Prostate gland (tissue), 2 donors: ENCODE results near the gene PAM16. TPM values are rescaled to one million over a fixed set of nuclear protein-coding genes. Genes with fewer than 3 reads are reported as not detected.

ENCODE experiments used
- DNase-seq: peaks from one replicate; pipeline ENCODE4 v3.0.0-alpha.2; 2019; ENCODE audit warnings: low spot score
- H3K27ac ChIP-seq, 2 donors: fragments of 200-600 bp; sonication (generic); 2 replicates each; pipeline ENCODE4 v1.5.1; 2017 to 2019
- H3K27me3 ChIP-seq: fragments of 200-600 bp; sonication (generic); replicated peaks from 2 replicates; pipeline ENCODE4 v1.5.1; 2019; ENCODE audit not compliant: insufficient read depth
- H3K36me3 ChIP-seq, 2 donors: fragments of 200-600 bp; sonication (generic); 1 replicate in 1 of 2; 2 replicates in 1 of 2; pipeline versions ENCODE4 v1.5.1 to v1.8.1; 2017 to 2019
- H3K4me1 ChIP-seq: fragments of 200-600 bp; sonication (generic); replicated peaks from 2 replicates; pipeline ENCODE4 v1.5.1; 2019
- H3K4me3 ChIP-seq, 2 donors: fragments of 200-600 bp; sonication (generic); 2 replicates each; pipeline ENCODE4 v1.5.1; 2017 to 2019
- H3K9me3 ChIP-seq: fragments of 200-600 bp; sonication (generic); 2 replicates; pipeline ENCODE4 v1.5.1; 2017
- CTCF ChIP-seq, 4 experiments: fragments of 200-600 bp in 2 of 4; fragments of 450-650 bp in 2 of 4; sonication (generic) in 2 of 4; IDR thresholded peaks; 1 replicate in 3 of 4; 2 replicates in 1 of 4; pipeline ENCODE4 v1.5.1; 2016 to 2019; ENCODE audit warnings: antibody characterized with exemption in 4 of 4, mild to moderate bottlenecking in 2 of 4, moderate library complexity in 2 of 4
- POLR2A ChIP-seq: fragments of 450-650 bp; IDR thresholded peaks from one replicate; pipeline ENCODE4 v1.6.1; 2016; ENCODE audit warnings: antibody characterized with exemption, mild to moderate bottlenecking
- POLR2AphosphoS5 ChIP-seq: sonication (generic); formaldehyde crosslinking; IDR thresholded peaks from one replicate; pipeline ENCODE4 v1.6.1; 2017; ENCODE audit warnings: antibody characterized with exemption
- WGBS: methylation state at CpG from one replicate; pipeline ENCODE4 v1.1.5; 2018; 5-methylcytosine and 5-hydroxymethylcytosine counted together
- intact Hi-C: fragments of 100-400 bp; cut with DNase I; formaldehyde crosslinking; loops from one replicate; pipeline ENCODE4 v1.14.2; 2022
- total RNA-seq, 2 donors: library from RNA; depleted of rRNA; stranded (reverse); fragments of >200 nt; gene quantifications; one replicate each; pipeline ENCODE4 v1.1.0, GENCODE V29; 2016

The PAM16 gene
- total RNA-seq, 2 donors from 2014 or later, result 28.6 to 100 TPM

DNA sequence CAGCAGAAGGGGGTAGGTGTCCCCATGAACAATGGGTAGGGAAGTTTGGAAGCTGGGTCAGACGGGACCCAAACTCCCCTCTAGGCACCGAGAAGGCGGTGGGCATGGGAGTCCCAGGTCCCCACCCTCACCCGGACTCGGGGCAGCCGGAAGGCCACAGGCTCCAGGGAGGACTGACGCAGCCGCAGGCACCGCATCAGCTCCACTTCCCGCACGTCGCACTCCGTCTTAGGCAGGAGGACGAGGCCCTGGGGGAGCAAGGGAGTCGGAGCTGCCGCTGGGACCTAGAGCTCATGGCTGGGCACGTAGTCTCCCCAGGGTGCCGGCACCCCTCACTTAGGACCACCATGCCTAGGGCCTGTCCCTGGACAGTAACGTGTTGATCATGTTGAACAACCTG lies 7.1 kb upstream of the PAM16 start:
- Histone ChIP-seq H3K27me3 (no peaks in the 10 kb centered on the region), H3K4me1 (no peaks in the 10 kb centered on the region), H3K4me3 (no peak overlapping the region), H3K36me3 (no peaks in the 10 kb centered on the region), H3K9me3 (no peaks in the 10 kb centered on the region), H3K27ac (no peak overlapping the region)
- no peak for TF ChIP-seq CTCF (IDR thresholded peaks at IDR 0.05)
- TF ChIP-seq POLR2A, result no peak
- no peak for TF ChIP-seq POLR2AphosphoS5
- no peak for DNase-seq
- 93% methylated on average over 19 of the region's 19 CpGs for WGBS
- intact Hi-C loops, result no loop called here

- no peaks in the 10 kb centered on the region for H3K27me3 ChIP-seq
- no peaks in the 10 kb centered on the region for H3K36me3 ChIP-seq
- H3K27ac ChIP-seq, result no peak overlapping the region
- no peak overlapping the region for H3K4me3 ChIP-seq
- H3K4me1 ChIP-seq, result no peaks in the 10 kb centered on the region
- TF ChIP-seq POLR2A (no peak), POLR2AphosphoS5 (no peak), CTCF (IDR thresholded peaks at IDR 0.05) (no peak)
- intact Hi-C loops, result no loop called here
- no peaks in the 10 kb centered on the region for H3K9me3 ChIP-seq
- DNase-seq, result no peak
- 91% methylated on average over 7 of the region's 7 CpGs for WGBS
Observed at GRCh38 chr16:4356820-4357219, 5.7 kb upstream of the PAM16 start.

DNA sequence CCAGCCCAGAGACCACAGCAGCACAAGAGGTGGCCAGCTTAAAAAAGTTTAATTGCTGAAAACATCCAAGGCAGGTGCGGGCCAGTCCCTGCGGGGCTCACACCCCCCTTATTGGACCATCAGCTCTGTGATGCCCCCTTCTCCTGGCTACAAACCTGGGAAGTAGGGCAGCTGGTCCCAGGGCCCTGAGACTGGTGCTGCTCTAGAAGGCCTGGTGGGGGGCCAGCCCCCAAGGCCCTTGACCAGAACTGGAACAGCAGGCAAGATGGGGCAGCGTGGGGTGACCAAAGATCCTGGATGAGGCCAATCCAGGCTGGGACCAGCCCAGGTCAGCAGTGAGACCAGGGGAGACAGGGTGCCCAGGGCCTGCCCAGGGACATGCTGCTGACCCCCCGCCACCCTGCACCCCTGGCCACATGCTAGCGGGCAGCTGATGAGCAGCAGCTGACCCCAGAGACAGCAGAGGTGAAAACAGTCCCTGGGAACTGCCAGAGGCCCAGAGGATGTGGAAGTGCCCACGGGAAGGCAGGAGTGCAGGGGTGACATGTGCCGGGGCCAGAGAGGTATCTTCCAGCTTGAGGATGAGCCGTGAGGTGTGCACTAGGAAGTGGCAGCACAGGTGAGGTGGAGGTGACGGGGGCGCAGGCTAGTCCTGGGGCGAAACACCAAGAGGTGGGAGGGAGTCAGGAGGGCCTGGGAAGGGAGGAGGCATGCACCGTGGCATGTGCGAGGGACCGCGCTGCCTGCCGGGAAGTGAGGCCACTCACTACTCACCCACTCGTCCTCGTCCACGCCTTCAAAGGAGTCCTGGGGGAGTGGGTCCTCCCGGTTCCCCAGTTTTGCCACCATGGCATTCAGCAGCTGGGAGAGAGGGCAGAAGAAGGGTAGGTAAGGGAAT lies 3.6 kb upstream of the PAM16 start:
- Histone ChIP-seq H3K27me3 (no peaks in the 10 kb centered on the region), H3K4me3 (no peak overlapping the region), H3K4me1 (no peaks in the 10 kb centered on the region), H3K9me3 (no peaks in the 10 kb centered on the region), H3K27ac (no peak overlapping the region), H3K36me3 (no peaks in the 10 kb centered on the region)
- no peak for DNase-seq
- 94% methylated on average over 20 of the region's 20 CpGs for WGBS
- intact Hi-C loops, result no loop called here
- TF ChIP-seq POLR2AphosphoS5, result no peak
- TF ChIP-seq POLR2A, result no peak
- no peak for TF ChIP-seq CTCF (IDR thresholded peaks at IDR 0.05)

DNA sequence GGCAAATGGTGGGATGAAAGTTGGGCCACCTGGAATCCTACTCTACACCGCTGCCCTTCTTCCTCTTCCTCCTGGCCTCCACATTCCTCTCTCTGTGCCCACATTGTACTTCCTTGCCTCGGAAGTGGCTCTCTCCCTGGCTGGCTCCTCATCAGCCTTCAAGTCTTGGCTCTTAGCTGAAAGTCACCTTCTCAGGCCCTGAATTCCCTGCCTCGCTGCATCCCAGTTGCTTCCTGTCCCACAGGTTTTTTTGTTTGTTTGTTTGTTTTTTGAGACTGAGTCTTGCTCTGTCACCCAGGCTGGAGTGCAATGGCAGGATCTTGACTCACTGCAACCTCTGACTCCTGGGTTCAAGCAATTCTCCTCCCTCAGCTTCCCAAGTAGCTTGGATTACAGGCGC lies 2.6 kb upstream of the PAM16 start:
- Histone ChIP-seq H3K4me1 (no peaks in the 10 kb centered on the region), H3K27me3 (no peaks in the 10 kb centered on the region), H3K9me3 (no peaks in the 10 kb centered on the region), H3K27ac (no peak overlapping the region), H3K4me3 (no peak overlapping the region), H3K36me3 (no peaks in the 10 kb centered on the region)
- intact Hi-C loops, result no loop called here
- no peak for DNase-seq
- TF ChIP-seq POLR2A, result no peak
- TF ChIP-seq CTCF (IDR thresholded peaks at IDR 0.05), result no peak
- no peak for TF ChIP-seq POLR2AphosphoS5
- WGBS, result 89% methylated on average over 4 of the region's 4 CpGs

GRCh38 chr16:4352843-4353242 lies 1.7 kb upstream of the PAM16 start:
- Histone ChIP-seq H3K27me3 (no peaks in the 10 kb centered on the region), H3K27ac (no peak overlapping the region), H3K4me3 (no peak overlapping the region), H3K36me3 (no peaks in the 10 kb centered on the region), H3K9me3 (no peaks in the 10 kb centered on the region), H3K4me1 (no peaks in the 10 kb centered on the region)
- 87% methylated on average over 5 of the region's 5 CpGs for WGBS
- no peak for DNase-seq
- TF ChIP-seq POLR2A (no peak), POLR2AphosphoS5 (no peak), CTCF (IDR thresholded peaks at IDR 0.05) (no peak)
- intact Hi-C loops, result no loop called here
